Neural cell (in vitro differentiated cells): Measurements from ENCODE around the gene YKT6. TPM values are rescaled to one million over a fixed set of nuclear protein-coding genes. Genes with fewer than 3 reads are reported as not detected.

ENCODE experiments used
- H2AFZ ChIP-seq: fragments of 200-600, 300-800 bp; sonication (generic), shearing (Covaris generic); 2 replicates; pipeline ENCODE4 v1.6.0; 2014; ENCODE audit warnings: low read depth, mild to moderate bottlenecking, antibody characterized with exemption, low read length, moderate library complexity
- H3F3A ChIP-seq: fragments of 200-600 bp; shearing (Covaris generic); 2 replicates; pipeline ENCODE4 v1.6.1; 2016; ENCODE audit warnings: mild to moderate bottlenecking, moderate library complexity, mixed read lengths, antibody characterized with exemption, low read length; ENCODE audit not compliant: insufficient read depth, poor library complexity, severe bottlenecking
- H3K27ac ChIP-seq: fragments of 200-600, 300-800 bp; sonication (generic), shearing (Covaris generic); 2 replicates; pipeline ENCODE4 v1.5.1; 2014; ENCODE audit warnings: mild to moderate bottlenecking, low read length, moderate library complexity
- H3K27me3 ChIP-seq: fragments of 300-800, 200-600 bp; sonication (generic), shearing (Covaris generic); 2 replicates; pipeline ENCODE4 v1.6.0; 2014; ENCODE audit warnings: mild to moderate bottlenecking, low read depth, low read length, moderate library complexity; ENCODE audit not compliant: insufficient read depth
- H3K36me3 ChIP-seq: fragments of 300-800, 200-600 bp; sonication (generic), shearing (Covaris generic); 2 replicates; pipeline ENCODE4 v1.5.1; 2014; ENCODE audit warnings: mild to moderate bottlenecking, antibody characterized with exemption, low read length, moderate library complexity; ENCODE audit not compliant: insufficient read depth
- H3K4me2 ChIP-seq: fragments of 300-800, 200-600 bp; sonication (generic), shearing (Covaris generic); 2 replicates; pipeline ENCODE4 v1.6.0; 2014; ENCODE audit warnings: mild to moderate bottlenecking, low read length
- H3K4me3 ChIP-seq: fragments of 300-800, 200-600 bp; sonication (generic), shearing (Covaris generic); 2 replicates; pipeline ENCODE4 v1.5.1; 2014; ENCODE audit warnings: mild to moderate bottlenecking, low read length, moderate library complexity
- H3K79me2 ChIP-seq: fragments of 200-600 bp; shearing (Covaris generic); replicated peaks from 2 replicates; pipeline ENCODE4 v1.6.0; 2014; ENCODE audit warnings: mild to moderate bottlenecking, low read length, moderate library complexity; ENCODE audit not compliant: insufficient read depth
- H3K9ac ChIP-seq: fragments of 300-800, 200-600 bp; sonication (generic), shearing (Covaris generic); 2 replicates; pipeline ENCODE4 v1.6.1; 2016; ENCODE audit warnings: mild to moderate bottlenecking, low read length, mixed read lengths
- H3K9me2 ChIP-seq: fragments of 200-600 bp; shearing (Covaris generic); 2 replicates; pipeline ENCODE4 v1.6.1; 2016; ENCODE audit warnings: mild to moderate bottlenecking, low read length, mixed read lengths; ENCODE audit not compliant: insufficient read depth
- H3K9me3 ChIP-seq: fragments of 200-600, 300-800 bp; sonication (generic), shearing (Covaris generic); 2 replicates; pipeline ENCODE4 v1.6.1; 2016; ENCODE audit warnings: mild to moderate bottlenecking, mixed run types, low read length, moderate library complexity, mixed read lengths
- H4K20me1 ChIP-seq: fragments of 200-600 bp; shearing (Covaris generic); 2 replicates; pipeline ENCODE4 v1.6.1; 2016; ENCODE audit warnings: mild to moderate bottlenecking, mixed run types; ENCODE audit not compliant: insufficient read depth
- EP300 ChIP-seq: fragments of 450-650 bp; conservative IDR thresholded peaks from 2 replicates; pipeline ENCODE4 v1.6.1; 2014; ENCODE audit warnings: antibody characterized with exemption, mild to moderate bottlenecking, moderate library complexity; ENCODE audit not compliant: poor library complexity, severe bottlenecking
- EZH2 ChIP-seq: fragments of 200-600, 300-800 bp; shearing (Covaris generic), sonication (generic); IDR thresholded peaks from 2 replicates; pipeline ENCODE4 v1.6.1; 2014; ENCODE audit warnings: antibody characterized with exemption, low read length, borderline replicate concordance, mild to moderate bottlenecking; ENCODE audit not compliant: insufficient read depth, poor library complexity, severe bottlenecking
- MXI1 ChIP-seq: fragments of 450-650 bp; conservative IDR thresholded peaks from 2 replicates; pipeline ENCODE4 v1.6.1; 2014; ENCODE audit warnings: antibody characterized with exemption, mild to moderate bottlenecking; ENCODE audit not compliant: poor library complexity, severe bottlenecking
- POLR2AphosphoS5 ChIP-seq: IDR thresholded peaks from 2 replicates; pipeline ENCODE4 v1.6.1; 2012
- RAD21 ChIP-seq: fragments of 450-650 bp; conservative IDR thresholded peaks from 2 replicates; pipeline ENCODE4 v1.6.1; 2014; ENCODE audit warnings: antibody characterized with exemption, mild to moderate bottlenecking, moderate library complexity
- SMC3 ChIP-seq: fragments of 450-650 bp; conservative IDR thresholded peaks from 2 replicates; pipeline ENCODE4 v1.6.1; 2014; ENCODE audit warnings: antibody characterized with exemption, mild to moderate bottlenecking, moderate library complexity; ENCODE audit not compliant: poor library complexity
- TAF1 ChIP-seq: IDR thresholded peaks from 2 replicates; pipeline ENCODE4 v1.6.1; 2012; ENCODE audit warnings: low read depth
- polyA plus RNA-seq: library from polyadenylated mRNA; depleted of rRNA; stranded (reverse); fragments of >200 nt; gene quantifications from 2 replicates; pipeline ENCODE4 v1.2.3, GENCODE V29; 2014
- TF ChIP-seq, protein P1 (sequence below): IDR thresholded peaks from 2 replicates; pipeline ENCODE4 v1.6.1; 2012; ENCODE audit warnings: borderline replicate concordance
- TF ChIP-seq, protein P2 (sequence below): fragments of 450-650 bp; IDR thresholded peaks from 2 replicates; pipeline ENCODE4 v1.5.1; 2014; ENCODE audit warnings: antibody characterized with exemption, mild to moderate bottlenecking, moderate library complexity; ENCODE audit not compliant: poor library complexity, severe bottlenecking

Gene YKT6
- polyA plus RNA-seq, 1 donor from 2014 or later: 93.4 TPM

DNA sequence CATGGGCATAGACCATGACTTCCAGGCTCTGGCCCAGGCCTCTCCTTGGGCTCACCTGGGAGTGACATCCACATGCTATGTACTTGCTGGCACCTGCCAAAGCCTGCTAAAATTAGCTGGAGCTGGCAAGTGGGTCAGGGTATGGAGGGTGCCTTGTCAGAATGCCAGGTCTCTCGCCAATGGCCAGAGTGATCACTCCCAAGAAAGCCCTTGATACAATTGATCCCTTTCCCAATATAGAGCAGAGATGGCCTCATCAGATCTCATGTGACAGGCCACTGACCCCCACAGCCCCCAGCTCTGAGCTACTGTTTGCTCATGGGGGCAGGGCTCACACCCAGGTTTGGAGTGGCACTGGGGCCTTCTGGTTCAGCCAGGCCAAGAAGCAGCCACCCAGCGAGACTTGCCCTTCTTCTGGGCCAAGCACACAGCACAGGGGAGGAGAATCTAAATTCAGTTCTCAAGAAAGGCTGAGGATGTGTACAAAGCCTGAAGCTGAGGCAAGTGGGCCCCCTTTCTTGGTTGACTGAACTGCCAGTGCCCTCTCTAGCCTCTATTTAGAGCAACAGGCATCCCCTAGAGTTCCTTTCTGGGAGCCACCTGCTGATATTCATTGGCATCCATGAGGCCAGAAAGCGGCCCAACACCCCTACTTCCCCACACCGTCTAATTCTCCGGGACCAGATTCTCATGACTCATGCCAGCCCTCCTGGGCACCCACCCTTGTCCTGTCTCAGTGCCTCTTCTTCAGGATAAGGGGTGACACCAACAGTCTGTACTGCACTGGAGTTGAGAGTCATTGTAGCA, 40.8 kb upstream of the YKT6 start:
- Histone ChIP-seq H3F3A (no peaks in the 10 kb centered on the region), H3K9me3 (no peaks in the 10 kb centered on the region), H3K79me2 (no peaks in the 10 kb centered on the region), H3K36me3 (no peaks in the 10 kb centered on the region), H3K9ac (no peak overlapping the region), H3K27me3 (no peaks in the 10 kb centered on the region), H3K4me3 (no peak overlapping the region), H3K9me2 (no peaks in the 10 kb centered on the region), H3K4me2 (no peak overlapping the region), H4K20me1 (no peaks in the 10 kb centered on the region), H2AFZ (no peak overlapping the region), H3K27ac (no peak overlapping the region)
- TF ChIP-seq SMC3 (no peak), EZH2 (no peak), MXI1 (no peak), POLR2AphosphoS5 (no peak), EP300 (no peak), TAF1 (no peak), RAD21 (no peak)
- TF ChIP-seq, protein P1, sequence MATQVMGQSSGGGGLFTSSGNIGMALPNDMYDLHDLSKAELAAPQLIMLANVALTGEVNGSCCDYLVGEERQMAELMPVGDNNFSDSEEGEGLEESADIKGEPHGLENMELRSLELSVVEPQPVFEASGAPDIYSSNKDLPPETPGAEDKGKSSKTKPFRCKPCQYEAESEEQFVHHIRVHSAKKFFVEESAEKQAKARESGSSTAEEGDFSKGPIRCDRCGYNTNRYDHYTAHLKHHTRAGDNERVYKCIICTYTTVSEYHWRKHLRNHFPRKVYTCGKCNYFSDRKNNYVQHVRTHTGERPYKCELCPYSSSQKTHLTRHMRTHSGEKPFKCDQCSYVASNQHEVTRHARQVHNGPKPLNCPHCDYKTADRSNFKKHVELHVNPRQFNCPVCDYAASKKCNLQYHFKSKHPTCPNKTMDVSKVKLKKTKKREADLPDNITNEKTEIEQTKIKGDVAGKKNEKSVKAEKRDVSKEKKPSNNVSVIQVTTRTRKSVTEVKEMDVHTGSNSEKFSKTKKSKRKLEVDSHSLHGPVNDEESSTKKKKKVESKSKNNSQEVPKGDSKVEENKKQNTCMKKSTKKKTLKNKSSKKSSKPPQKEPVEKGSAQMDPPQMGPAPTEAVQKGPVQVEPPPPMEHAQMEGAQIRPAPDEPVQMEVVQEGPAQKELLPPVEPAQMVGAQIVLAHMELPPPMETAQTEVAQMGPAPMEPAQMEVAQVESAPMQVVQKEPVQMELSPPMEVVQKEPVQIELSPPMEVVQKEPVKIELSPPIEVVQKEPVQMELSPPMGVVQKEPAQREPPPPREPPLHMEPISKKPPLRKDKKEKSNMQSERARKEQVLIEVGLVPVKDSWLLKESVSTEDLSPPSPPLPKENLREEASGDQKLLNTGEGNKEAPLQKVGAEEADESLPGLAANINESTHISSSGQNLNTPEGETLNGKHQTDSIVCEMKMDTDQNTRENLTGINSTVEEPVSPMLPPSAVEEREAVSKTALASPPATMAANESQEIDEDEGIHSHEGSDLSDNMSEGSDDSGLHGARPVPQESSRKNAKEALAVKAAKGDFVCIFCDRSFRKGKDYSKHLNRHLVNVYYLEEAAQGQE: no peak
- TF ChIP-seq, protein P2, sequence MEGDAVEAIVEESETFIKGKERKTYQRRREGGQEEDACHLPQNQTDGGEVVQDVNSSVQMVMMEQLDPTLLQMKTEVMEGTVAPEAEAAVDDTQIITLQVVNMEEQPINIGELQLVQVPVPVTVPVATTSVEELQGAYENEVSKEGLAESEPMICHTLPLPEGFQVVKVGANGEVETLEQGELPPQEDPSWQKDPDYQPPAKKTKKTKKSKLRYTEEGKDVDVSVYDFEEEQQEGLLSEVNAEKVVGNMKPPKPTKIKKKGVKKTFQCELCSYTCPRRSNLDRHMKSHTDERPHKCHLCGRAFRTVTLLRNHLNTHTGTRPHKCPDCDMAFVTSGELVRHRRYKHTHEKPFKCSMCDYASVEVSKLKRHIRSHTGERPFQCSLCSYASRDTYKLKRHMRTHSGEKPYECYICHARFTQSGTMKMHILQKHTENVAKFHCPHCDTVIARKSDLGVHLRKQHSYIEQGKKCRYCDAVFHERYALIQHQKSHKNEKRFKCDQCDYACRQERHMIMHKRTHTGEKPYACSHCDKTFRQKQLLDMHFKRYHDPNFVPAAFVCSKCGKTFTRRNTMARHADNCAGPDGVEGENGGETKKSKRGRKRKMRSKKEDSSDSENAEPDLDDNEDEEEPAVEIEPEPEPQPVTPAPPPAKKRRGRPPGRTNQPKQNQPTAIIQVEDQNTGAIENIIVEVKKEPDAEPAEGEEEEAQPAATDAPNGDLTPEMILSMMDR: no peak

DNA sequence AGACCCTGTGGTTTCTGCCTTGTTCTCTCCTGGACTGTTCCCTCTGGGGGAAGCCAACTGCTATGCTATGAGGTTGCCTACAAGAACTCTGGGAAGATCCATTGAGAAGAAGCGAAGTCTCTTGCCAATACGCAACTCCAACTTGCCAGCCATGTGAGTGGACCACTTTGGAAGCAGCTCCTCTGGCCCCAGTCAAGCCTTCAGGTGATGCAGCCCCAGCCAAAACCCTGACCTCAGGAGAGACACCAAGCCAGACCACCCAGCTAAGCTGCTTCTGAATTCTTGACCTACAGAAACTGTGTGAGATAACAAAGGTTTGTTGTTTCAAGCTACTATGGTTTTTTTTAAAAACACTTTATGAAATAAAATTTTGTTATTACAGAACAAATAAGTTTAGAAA, 39.4 kb upstream of the YKT6 start:
- Histone ChIP-seq H3K4me2 (no peak overlapping the region), H3K27ac (no peak overlapping the region), H3K4me3 (no peak overlapping the region), H2AFZ (no peak overlapping the region), H3K9ac (no peak overlapping the region), H3K27me3 (no peaks in the 10 kb centered on the region), H3K9me3 (no peaks in the 10 kb centered on the region), H3K9me2 (no peaks in the 10 kb centered on the region), H3K79me2 (no peaks in the 10 kb centered on the region), H3K36me3 (no peaks in the 10 kb centered on the region), H3F3A (no peaks in the 10 kb centered on the region), H4K20me1 (no peaks in the 10 kb centered on the region)
- no peak for TF ChIP-seq MXI1
- TF ChIP-seq SMC3: no peak
- no peak for TF ChIP-seq TAF1
- no peak for TF ChIP-seq EZH2
